Ascending aorta (tissue), 2 donors: ENCODE results near the gene LARGE1. TPM values are rescaled to one million over a fixed set of nuclear protein-coding genes. Genes with fewer than 3 reads are reported as not detected.

Experiments
- DNase-seq, 2 donors: peaks; one replicate each; pipeline ENCODE4 v3.0.0-alpha.2; 2019; ENCODE audit warnings: low spot score in 2 of 2
- H3K27ac ChIP-seq, 2 donors: fragments of 200-600 bp; sonication (generic); one replicate each; pipeline ENCODE4 v1.5.1; 2016 to 2017; ENCODE audit warnings: mild to moderate bottlenecking in 1 of 2
- H3K27me3 ChIP-seq: fragments of 200-600 bp; sonication (generic); one replicate; pipeline ENCODE4 v1.5.1; 2017
- H3K36me3 ChIP-seq, 2 donors: fragments of 200-600 bp; sonication (generic); one replicate each; pipeline ENCODE4 v1.5.1; 2016
- H3K4me1 ChIP-seq, 2 donors: fragments of 200-600 bp; sonication (generic); one replicate each; pipeline ENCODE4 v1.5.1; 2016 to 2017; ENCODE audit warnings: mild to moderate bottlenecking in 1 of 2
- H3K4me3 ChIP-seq, 2 donors: fragments of 200-600 bp; sonication (generic); one replicate each; pipeline ENCODE4 v1.5.1; 2016 to 2017; ENCODE audit warnings: mild to moderate bottlenecking in 1 of 2
- H3K9me3 ChIP-seq, 2 donors: fragments of 200-600 bp; sonication (generic); one replicate each; pipeline ENCODE4 v1.5.1; 2016
- CTCF ChIP-seq, 3 experiments: fragments of 200-600 bp in 2 of 3; fragments of 450-650 bp in 1 of 3; sonication (generic) in 2 of 3; IDR thresholded peaks; one replicate each; pipeline ENCODE4 v1.5.1; 2016 to 2019; ENCODE audit warnings: antibody characterized with exemption in 3 of 3, mild to moderate bottlenecking in 1 of 3, moderate library complexity in 1 of 3
- intact Hi-C: fragments of 100-400 bp; cut with DNase I; formaldehyde crosslinking; loops from one replicate; pipeline ENCODE4 v1.15.1; 2023
- total RNA-seq: library from RNA; depleted of rRNA; stranded (reverse); fragments of >200 nt; gene quantifications from one replicate; pipeline ENCODE4 v1.1.0, GENCODE V29; 2016

The LARGE1 gene
- total RNA-seq, 1 donor from 2014 or later: 40.6 TPM

GRCh38 chr22:33650244-33650643 lies 270.0 kb downstream of the LARGE1 start:
- peaks cover 0 to 5% of the 10 kb centered on the region in 2 donors for H3K9me3 ChIP-seq
- intact Hi-C loops: no loop called here
- H3K4me3 ChIP-seq: no peak overlapping the region
- no peak for DNase-seq
- no peak overlapping the region for H3K27ac ChIP-seq
- H3K36me3 ChIP-seq: peaks cover 6 to 8% of the 10 kb centered on the region in 2 donors
- no peaks in the 10 kb centered on the region for H3K27me3 ChIP-seq
- no peaks in the 10 kb centered on the region for H3K4me1 ChIP-seq
- TF ChIP-seq CTCF (IDR thresholded peaks at IDR 0.05): no peak

- no peak for DNase-seq
- intact Hi-C loops: no loop called here
- Histone ChIP-seq H3K27me3 (no peaks in the 10 kb centered on the region), H3K4me1 (no peaks in the 10 kb centered on the region), H3K9me3 (peaks cover 0 to 9% of the 10 kb centered on the region in 2 donors), H3K36me3 (peaks cover 6 to 8% of the 10 kb centered on the region in 2 donors), H3K27ac (no peak overlapping the region), H3K4me3 (no peak overlapping the region)
- TF ChIP-seq CTCF (IDR thresholded peaks at IDR 0.05): no peak
These were observed 271.8 kb downstream of the LARGE1 start for GRCh38 chr22:33648478-33648877.

GRCh38 chr22:33640900-33641299 lies 279.4 kb downstream of the LARGE1 start:
- Histone ChIP-seq H3K27me3 (no peaks in the 10 kb centered on the region), H3K36me3 (no peaks in the 10 kb centered on the region), H3K27ac (no peak overlapping the region), H3K4me3 (no peak overlapping the region), H3K9me3 (peaks cover 0 to 5% of the 10 kb centered on the region in 2 donors), H3K4me1 (no peaks in the 10 kb centered on the region)
- no peak for DNase-seq
- TF ChIP-seq CTCF (IDR thresholded peaks at IDR 0.05): no peak
- intact Hi-C loops: no loop called here

GRCh38 chr22:33639588-33640254 lies 280.6 kb downstream of the LARGE1 start:
- Histone ChIP-seq H3K27me3 (no peaks in the 10 kb centered on the region), H3K36me3 (no peaks in the 10 kb centered on the region)
- no peak for TF ChIP-seq CTCF (IDR thresholded peaks at IDR 0.05)

GRCh38 chr22:33635766-33636165 lies 284.5 kb downstream of the LARGE1 start:
- intact Hi-C loops: no loop called here
- TF ChIP-seq CTCF (IDR thresholded peaks at IDR 0.05): no peak

More at GRCh38 chr22:33639588-33640254, 280.6 kb downstream of the LARGE1 start:
- no peak overlapping the region for H3K4me3 ChIP-seq
- DNase-seq: no peak
- peaks cover 0 to under 1% of the 10 kb centered on the region in 2 donors for H3K9me3 ChIP-seq
- H3K27ac ChIP-seq: no peak overlapping the region
- no peaks in the 10 kb centered on the region for H3K4me1 ChIP-seq
- intact Hi-C loops: no loop called here

More at GRCh38 chr22:33635766-33636165, 284.5 kb downstream of the LARGE1 start:
- DNase-seq: no peak
- H3K4me1 ChIP-seq: no peaks in the 10 kb centered on the region
- no peaks in the 10 kb centered on the region for H3K36me3 ChIP-seq
- no peaks in the 10 kb centered on the region for H3K9me3 ChIP-seq
- H3K27me3 ChIP-seq: no peaks in the 10 kb centered on the region
- no peak overlapping the region for H3K4me3 ChIP-seq
- H3K27ac ChIP-seq: no peak overlapping the region
